Measurements from ENCODE around the gene CPNE7.

CPNE7 gene

GRCh38 chr16:89545044-89545830 is 30.3 kb upstream of the CPNE7 start:
- no peaks in the 10 kb centered on the region for H3K27me3 Mint-ChIP-seq
- DNase-seq, result no peak
- H3K4me1 Mint-ChIP-seq, result peaks cover 16 to 29% of the 10 kb centered on the region in 2 donors

GRCh38 chr16:89545831-89546574 is 29.6 kb upstream of the CPNE7 start:
- DNase-seq, result no peak
- ATAC-seq (replicated peaks), result no peak
- H3K27ac Mint-ChIP-seq, result no peak overlapping the region
- peaks cover 17 to 32% of the 10 kb centered on the region in 2 donors for H3K4me1 Mint-ChIP-seq
- no peaks in the 10 kb centered on the region for H3K27me3 Mint-ChIP-seq
- no peaks in the 10 kb centered on the region for H3K9me3 Mint-ChIP-seq
- no peak overlapping the region for H3K4me3 Mint-ChIP-seq
- peaks cover 51 to 60% of the 10 kb centered on the region in 2 donors for H3K36me3 Mint-ChIP-seq

More at GRCh38 chr16:89545044-89545830, 30.3 kb upstream of the CPNE7 start:
- Mint-ChIP-seq H3K36me3 (peaks cover 50 to 60% of the 10 kb centered on the region in 2 donors), H3K27ac (no peak overlapping the region), H3K4me3 (peak overlapping the region in 1 of 2 donors; percentile 30), H3K9me3 (no peaks in the 10 kb centered on the region)
- ATAC-seq (replicated peaks), result no peak

- no peak for DNase-seq
- Mint-ChIP-seq H3K27me3 (no peaks in the 10 kb centered on the region), H3K36me3 (peaks cover 55 to 62% of the 10 kb centered on the region in 2 donors), H3K4me1 (peaks cover 17 to 32% of the 10 kb centered on the region in 2 donors), H3K27ac (no peak overlapping the region), H3K9me3 (no peaks in the 10 kb centered on the region), H3K4me3 (no peak overlapping the region)
- ATAC-seq (replicated peaks), result no peak
Observed at GRCh38 chr16:89546781-89547180, 28.8 kb upstream of the CPNE7 start.

- ATAC-seq (replicated peaks) (no peak), DNase-seq (no peak)
- H3K36me3 Mint-ChIP-seq, result peaks cover 58 to 66% of the 10 kb centered on the region in 2 donors
- H3K4me3 Mint-ChIP-seq, result no peak overlapping the region
- H3K27ac Mint-ChIP-seq, result no peak overlapping the region
- H3K27me3 Mint-ChIP-seq, result no peaks in the 10 kb centered on the region
- H3K4me1 Mint-ChIP-seq, result peaks cover 17 to 32% of the 10 kb centered on the region in 2 donors
- no peaks in the 10 kb centered on the region for H3K9me3 Mint-ChIP-seq
Observed at GRCh38 chr16:89547291-89547690, 28.3 kb upstream of the CPNE7 start.

- Mint-ChIP-seq H3K27ac (no peak overlapping the region), H3K4me3 (no peak overlapping the region), H3K36me3 (peaks cover 60 to 67% of the 10 kb centered on the region in 2 donors), H3K9me3 (no peaks in the 10 kb centered on the region), H3K4me1 (peaks cover 17 to 32% of the 10 kb centered on the region in 2 donors), H3K27me3 (no peaks in the 10 kb centered on the region)
- DNase-seq (no peak), ATAC-seq (replicated peaks) (no peak)
Observed at GRCh38 chr16:89547860-89548259, 27.7 kb upstream of the CPNE7 start.

GRCh38 chr16:89548344-89549006 is 27.1 kb upstream of the CPNE7 start:
- Mint-ChIP-seq H3K4me1 (peaks cover 17 to 32% of the 10 kb centered on the region in 2 donors), H3K4me3 (no peak overlapping the region), H3K9me3 (no peaks in the 10 kb centered on the region), H3K36me3 (peaks cover 63 to 69% of the 10 kb centered on the region in 2 donors), H3K27ac (no peak overlapping the region), H3K27me3 (no peaks in the 10 kb centered on the region)
- DNase-seq (no peak), ATAC-seq (replicated peaks) (peak; percentile 83 to 86)

GRCh38 chr16:89549007-89549700 is 26.4 kb upstream of the CPNE7 start:
- DNase-seq, result no peak
- peak; percentile 66 to 72 for ATAC-seq (replicated peaks)
- no peaks in the 10 kb centered on the region for H3K27me3 Mint-ChIP-seq
- H3K27ac Mint-ChIP-seq, result peak overlapping the region; percentile 79
- H3K36me3 Mint-ChIP-seq, result peaks cover 66 to 69% of the 10 kb centered on the region in 2 donors
- H3K4me1 Mint-ChIP-seq, result peaks cover 17 to 32% of the 10 kb centered on the region in 2 donors
- no peaks in the 10 kb centered on the region for H3K9me3 Mint-ChIP-seq
- no peak overlapping the region for H3K4me3 Mint-ChIP-seq

GRCh38 chr16:89550421-89551007 is 25.0 kb upstream of the CPNE7 start:
- no peak for DNase-seq
- Mint-ChIP-seq H3K36me3 (peaks cover 62 to 66% of the 10 kb centered on the region in 2 donors), H3K9me3 (no peaks in the 10 kb centered on the region), H3K27ac (no peak overlapping the region), H3K27me3 (no peaks in the 10 kb centered on the region), H3K4me1 (peaks cover 17 to 32% of the 10 kb centered on the region in 2 donors), H3K4me3 (no peak overlapping the region)
- no peak for ATAC-seq (replicated peaks)

GRCh38 chr16:89552329-89552728 is 23.2 kb upstream of the CPNE7 start:
- Mint-ChIP-seq H3K4me1 (peaks cover 22 to 33% of the 10 kb centered on the region in 2 donors), H3K36me3 (peaks cover 73% of the 10 kb centered on the region in 2 donors), H3K9me3 (no peaks in the 10 kb centered on the region), H3K4me3 (no peak overlapping the region), H3K27me3 (no peaks in the 10 kb centered on the region), H3K27ac (no peak overlapping the region)
- no peak for DNase-seq
- ATAC-seq (replicated peaks), result no peak

- H3K4me1 Mint-ChIP-seq, result peaks cover 26 to 36% of the 10 kb centered on the region in 2 donors
- H3K27me3 Mint-ChIP-seq, result no peaks in the 10 kb centered on the region
- no peak overlapping the region for H3K4me3 Mint-ChIP-seq
- no peak overlapping the region for H3K27ac Mint-ChIP-seq
- peaks cover 75% of the 10 kb centered on the region in 2 donors for H3K36me3 Mint-ChIP-seq
- no peaks in the 10 kb centered on the region for H3K9me3 Mint-ChIP-seq
- DNase-seq (no peak), ATAC-seq (replicated peaks) (no peak)
Observed at GRCh38 chr16:89552913-89553312, 22.6 kb upstream of the CPNE7 start.

GRCh38 chr16:89553733-89554132 is 21.8 kb upstream of the CPNE7 start:
- ATAC-seq (replicated peaks) (no peak), DNase-seq (no peak)
- Mint-ChIP-seq H3K4me1 (peaks cover 22 to 31% of the 10 kb centered on the region in 2 donors), H3K27me3 (no peaks in the 10 kb centered on the region), H3K9me3 (no peaks in the 10 kb centered on the region), H3K36me3 (peaks cover 67 to 69% of the 10 kb centered on the region in 2 donors), H3K27ac (no peak overlapping the region), H3K4me3 (no peak overlapping the region)

- H3K9me3 Mint-ChIP-seq, result no peaks in the 10 kb centered on the region
- H3K36me3 Mint-ChIP-seq, result peaks cover 61 to 64% of the 10 kb centered on the region in 2 donors
- ATAC-seq (replicated peaks) (no peak), DNase-seq (no peak)
- no peak overlapping the region for H3K27ac Mint-ChIP-seq
- H3K27me3 Mint-ChIP-seq, result no peaks in the 10 kb centered on the region
- peaks cover 16 to 27% of the 10 kb centered on the region in 2 donors for H3K4me1 Mint-ChIP-seq
- H3K4me3 Mint-ChIP-seq, result no peak overlapping the region
Observed at GRCh38 chr16:89554343-89554742, 21.2 kb upstream of the CPNE7 start.

- no peaks in the 10 kb centered on the region for H3K9me3 Mint-ChIP-seq
- no peak overlapping the region for H3K27ac Mint-ChIP-seq
- DNase-seq (no peak), ATAC-seq (replicated peaks) (no peak)
- peaks cover 12 to 25% of the 10 kb centered on the region in 2 donors for H3K4me1 Mint-ChIP-seq
- peaks cover 52 to 55% of the 10 kb centered on the region in 2 donors for H3K36me3 Mint-ChIP-seq
- no peak overlapping the region for H3K4me3 Mint-ChIP-seq
- no peaks in the 10 kb centered on the region for H3K27me3 Mint-ChIP-seq
Observed at GRCh38 chr16:89555265-89555664, 20.3 kb upstream of the CPNE7 start.

Data from stimulated activated naive B cell treated with anti-CD40 and anti-IgM and Interleukin-4, amounts not matched to agents 10 μg/mL and 1 μg/mL and 100 μg/mL, for 72 hours (primary cell).